HEK293T (cell line): ENCODE data around the gene COL6A3.

Experiments used
- CTCF ChIA-PET: fragments of 350-600 bp; formaldehyde crosslinking; extraction: SDS; loops from one replicate; lab custom pipeline; 2021; ENCODE audit warnings: antibody characterized with exemption, inconsistent platforms; lab: Yijun Ruan, JAX
- POLR2A ChIA-PET: fragments of 350-600 bp; formaldehyde crosslinking; extraction: SDS; loops from one replicate; lab custom pipeline; 2020; ENCODE audit warnings: antibody characterized with exemption, inconsistent platforms; lab: Yijun Ruan, JAX
- DNase-seq: peaks from one replicate; pipeline ENCODE4 v3.0.0; 2012; ENCODE audit warnings: mixed read lengths; ENCODE audit errors: extremely low spot score
- ARNT ChIP-seq: fragments of 450-650 bp; IDR thresholded peaks from 2 replicates; pipeline ENCODE4 v1.6.1; 2017; ENCODE audit warnings: mild to moderate bottlenecking
- BHLHE40 ChIP-seq: fragments of 450-650 bp; IDR thresholded peaks from 2 replicates; pipeline ENCODE4 v1.6.1; 2016; ENCODE audit warnings: mild to moderate bottlenecking, moderate library complexity, borderline replicate concordance
- CTBP1 ChIP-seq: fragments of 450-650 bp; IDR thresholded peaks from 2 replicates; pipeline ENCODE4 v1.6.1; 2016; ENCODE audit warnings: borderline replicate concordance
- ELF4 ChIP-seq: fragments of 450-650 bp; IDR thresholded peaks from 2 replicates; pipeline ENCODE4 v1.6.1; 2017; ENCODE audit warnings: antibody characterized with exemption
- FOXA1 ChIP-seq: fragments of 450-650 bp; IDR thresholded peaks from 2 replicates; pipeline ENCODE4 v1.6.1; 2016; ENCODE audit warnings: mild to moderate bottlenecking
- FOXK2 ChIP-seq: fragments of 450-650 bp; IDR thresholded peaks from 2 replicates; pipeline ENCODE4 v1.6.1; 2016; ENCODE audit warnings: mild to moderate bottlenecking
- FOXM1 ChIP-seq: fragments of 450-650 bp; IDR thresholded peaks from 2 replicates; pipeline ENCODE4 v1.6.1; 2017; ENCODE audit warnings: mild to moderate bottlenecking, borderline replicate concordance
- HDGF ChIP-seq: fragments of 450-650 bp; IDR thresholded peaks from 2 replicates; pipeline ENCODE4 v1.6.1; 2017; ENCODE audit warnings: antibody characterized with exemption, borderline replicate concordance
- L3MBTL2 ChIP-seq: fragments of 450-650 bp; conservative IDR thresholded peaks from 2 replicates; pipeline ENCODE4 v1.6.1; 2016; ENCODE audit warnings: mild to moderate bottlenecking
- LEF1 ChIP-seq: fragments of 450-650 bp; IDR thresholded peaks from 2 replicates; pipeline ENCODE4 v1.6.1; 2017; ENCODE audit warnings: mild to moderate bottlenecking, borderline replicate concordance
- NFRKB ChIP-seq: fragments of 450-650 bp; IDR thresholded peaks from 2 replicates; pipeline ENCODE4 v1.6.1; 2016; ENCODE audit warnings: mild to moderate bottlenecking, moderate library complexity
- PKNOX1 ChIP-seq: fragments of 450-650 bp; IDR thresholded peaks from 2 replicates; pipeline ENCODE4 v1.6.1; 2016
- SP1 ChIP-seq: fragments of 450-650 bp; IDR thresholded peaks from 2 replicates; pipeline ENCODE4 v1.6.1; 2017
- SUZ12 ChIP-seq: fragments of 450-650 bp; IDR thresholded peaks from 2 replicates; pipeline ENCODE4 v1.6.1; 2016; ENCODE audit warnings: mild to moderate bottlenecking
- TARDBP ChIP-seq: fragments of 450-650 bp; IDR thresholded peaks from 2 replicates; pipeline ENCODE4 v1.6.1; 2016
- ZNF384 ChIP-seq: fragments of 450-650 bp; IDR thresholded peaks from 2 replicates; pipeline ENCODE4 v1.6.1; 2016

The COL6A3 gene

GRCh38 chr2:237295889-237296480, 118.0 kb downstream of the COL6A3 start:
- DNase-seq: no peak
- ChIA-PET CTCF (interaction anchor here (0.8 kb wide), 1 partner anchor 802 kb away, joined by 3 read pairs; no protein-coding TSS in a partner anchor), POLR2A (no interaction called here)
- TF ChIP-seq FOXM1: no peak
- TF ChIP-seq PKNOX1: no peak

GRCh38 chr2:237294460-237294859, 119.5 kb downstream of the COL6A3 start:
- CTCF ChIA-PET: no interaction called here
- POLR2A ChIA-PET: no interaction called here
- DNase-seq: no peak
- TF ChIP-seq FOXA1 (no peak), FOXK2 (no peak), ELF4 (no peak), ZNF384 (no peak), SP1 (no peak), CTBP1 (no peak), HDGF (no peak), BHLHE40 (no peak), TARDBP (no peak), PKNOX1 (no peak)

- POLR2A ChIA-PET: no interaction called here
- no peak for DNase-seq
- CTCF ChIA-PET: no interaction called here
- TF ChIP-seq ARNT: no peak
- no peak for TF ChIP-seq FOXM1
- no peak for TF ChIP-seq PKNOX1
- no peak for TF ChIP-seq FOXA1
- no peak for TF ChIP-seq SUZ12
- TF ChIP-seq HDGF: no peak
- no peak for TF ChIP-seq SP1
- TF ChIP-seq CTBP1: no peak
- TF ChIP-seq ZNF384: no peak
- no peak for TF ChIP-seq L3MBTL2
- TF ChIP-seq FOXK2: no peak
- TF ChIP-seq ELF4: no peak
- TF ChIP-seq BHLHE40: no peak
- TF ChIP-seq LEF1: no peak
Measured at GRCh38 chr2:237293978-237294377, 120.0 kb downstream of the COL6A3 start.

- ChIA-PET CTCF (interaction anchor here (0.7 kb wide), 1 partner anchor 221 kb away, joined by 3 read pairs; no protein-coding TSS in a partner anchor), POLR2A (interaction anchor here (2.4 kb wide), 1 partner anchor 10 kb away, joined by 6 read pairs; no protein-coding TSS in a partner anchor)
- no peak for TF ChIP-seq FOXM1
- no peak for TF ChIP-seq NFRKB
- TF ChIP-seq SUZ12: no peak
- no peak for TF ChIP-seq LEF1
- TF ChIP-seq ZNF384: no peak
- TF ChIP-seq BHLHE40: no peak
- TF ChIP-seq TARDBP: no peak
- TF ChIP-seq FOXA1: no peak; the same call in 1 of the 2 replicates
- no peak for TF ChIP-seq HDGF
- no peak for TF ChIP-seq SP1
- TF ChIP-seq ELF4: no peak
- peak; percentile 89 for TF ChIP-seq PKNOX1
- TF ChIP-seq FOXK2: no peak
- no peak for TF ChIP-seq ARNT
- peak; percentile 55; the same call in 1 of the 2 replicates for TF ChIP-seq L3MBTL2
- peak; percentile 49; the same call in 1 of the 2 replicates for TF ChIP-seq CTBP1
- peak; percentile 70 for DNase-seq
Measured at GRCh38 chr2:237291138-237291792, 122.7 kb downstream of the COL6A3 start.

- ChIA-PET CTCF (interaction anchor here (0.6 to 0.9 kb wide), 2 partner anchors 61 to 132 kb away, joined by 3 read pairs; no protein-coding TSS in a partner anchor), POLR2A (interaction anchor here (0.8 to 2.4 kb wide), 2 partner anchors 9 to 205 kb away, joined by 3 to 6 read pairs; partner anchors contain the start of gene COPS8)
- TF ChIP-seq SP1 (no peak), NFRKB (no peak), TARDBP (no peak), PKNOX1 (peak; percentile 43; the same call in 1 of the 2 replicates), L3MBTL2 (peak; percentile 76), SUZ12 (no peak), HDGF (no peak), ZNF384 (no peak), FOXM1 (no peak), ELF4 (no peak), CTBP1 (no peak), LEF1 (no peak), FOXA1 (no peak), ARNT (no peak), BHLHE40 (no peak)
- peak; percentile 27 for DNase-seq
Measured at GRCh38 chr2:237290261-237290660, 123.7 kb downstream of the COL6A3 start.
